GM18519 (cell line): Measurements from ENCODE around the gene ETV6.
"Not testable (repeated sequence)": the region's sequence is repeated elsewhere in the genome, so short reads cannot be mapped to it uniquely, and the experiment has no call there.

Source experiments
- ATAC-seq: cut with Tn5 transposase; IDR thresholded peaks from one replicate; pipeline ENCODE4 v1.9.1; 2021; ENCODE audit warnings: mild to moderate bottlenecking, moderate library complexity; ENCODE audit not compliant: unreplicated experiment, low FRiP score

The ETV6 gene

DNA sequence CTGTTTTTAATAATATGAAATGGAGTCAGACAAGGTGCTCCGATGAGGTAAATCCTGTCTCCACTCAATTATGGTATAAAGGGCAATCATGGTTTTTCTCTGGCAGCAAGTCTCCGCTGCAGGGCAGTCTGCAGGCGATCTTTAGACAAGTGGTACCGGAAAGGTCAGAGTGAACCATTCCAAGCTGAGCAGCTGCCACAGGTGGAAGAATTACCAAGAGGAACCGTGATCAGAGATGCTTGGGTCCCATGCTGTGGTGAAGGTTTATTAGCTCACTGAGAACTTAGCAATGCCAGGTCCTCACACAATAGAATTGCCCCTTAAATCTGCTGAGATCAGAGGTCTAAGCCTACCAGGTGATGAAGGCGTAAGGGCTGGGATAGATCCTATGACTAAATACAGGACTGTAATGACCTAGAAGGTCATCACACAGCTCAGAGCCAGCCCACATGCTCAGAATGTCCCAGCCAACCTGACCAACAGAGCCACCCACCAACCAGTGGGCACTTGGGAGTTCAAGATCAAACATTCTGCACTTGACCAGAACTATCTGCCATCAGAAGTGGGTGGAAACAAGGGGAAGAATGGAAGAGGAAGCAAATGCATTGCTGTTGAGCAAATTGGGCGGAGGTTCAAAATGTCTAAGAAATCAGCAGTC, 246.1 kb downstream of the ETV6 start:
- ATAC-seq: no peak

DNA sequence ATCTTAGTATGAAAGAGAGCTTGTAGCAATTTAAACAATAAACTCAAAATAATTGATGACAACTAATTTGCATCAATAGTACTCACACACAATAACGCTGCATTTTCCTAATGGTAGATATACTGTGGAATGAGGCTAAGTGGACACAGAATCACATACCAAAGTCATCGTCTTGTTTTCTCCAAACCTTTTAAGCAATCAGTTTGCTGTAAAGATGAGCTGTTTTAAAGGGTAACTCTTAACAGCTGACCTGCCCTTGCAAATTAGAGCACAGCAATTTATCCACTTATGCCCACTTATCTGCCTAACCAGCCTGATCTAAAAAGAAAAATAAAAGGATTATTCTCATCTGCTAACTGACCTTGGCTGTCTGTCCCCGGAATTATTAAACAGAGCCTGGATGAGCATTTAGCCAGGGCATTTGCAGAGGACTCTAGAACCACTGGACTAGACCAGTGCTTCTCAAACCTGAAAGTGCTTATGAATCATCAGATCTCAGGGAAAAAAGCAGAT, 247.0 kb downstream of the ETV6 start:
- no peak for ATAC-seq

DNA sequence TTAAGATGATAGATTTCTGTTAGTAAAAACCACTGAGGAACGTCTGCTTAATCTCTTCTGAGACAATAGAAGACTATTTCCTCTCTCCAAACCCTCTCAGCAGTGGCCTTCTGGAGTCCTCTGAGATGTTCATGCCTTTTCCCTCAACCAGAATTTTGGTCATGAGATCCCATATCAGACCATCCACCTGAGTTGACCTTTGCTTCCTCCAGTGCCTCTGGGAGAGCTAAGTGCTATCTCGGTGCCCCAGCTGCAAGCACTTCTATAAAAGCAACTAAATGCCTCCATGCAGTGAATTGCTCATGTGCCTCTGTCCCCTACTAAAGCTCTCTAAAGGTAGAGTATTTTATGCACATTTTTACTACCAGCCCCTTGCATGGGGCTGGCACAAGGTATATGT, 248.4 kb downstream of the ETV6 start:
- no peak for ATAC-seq

DNA sequence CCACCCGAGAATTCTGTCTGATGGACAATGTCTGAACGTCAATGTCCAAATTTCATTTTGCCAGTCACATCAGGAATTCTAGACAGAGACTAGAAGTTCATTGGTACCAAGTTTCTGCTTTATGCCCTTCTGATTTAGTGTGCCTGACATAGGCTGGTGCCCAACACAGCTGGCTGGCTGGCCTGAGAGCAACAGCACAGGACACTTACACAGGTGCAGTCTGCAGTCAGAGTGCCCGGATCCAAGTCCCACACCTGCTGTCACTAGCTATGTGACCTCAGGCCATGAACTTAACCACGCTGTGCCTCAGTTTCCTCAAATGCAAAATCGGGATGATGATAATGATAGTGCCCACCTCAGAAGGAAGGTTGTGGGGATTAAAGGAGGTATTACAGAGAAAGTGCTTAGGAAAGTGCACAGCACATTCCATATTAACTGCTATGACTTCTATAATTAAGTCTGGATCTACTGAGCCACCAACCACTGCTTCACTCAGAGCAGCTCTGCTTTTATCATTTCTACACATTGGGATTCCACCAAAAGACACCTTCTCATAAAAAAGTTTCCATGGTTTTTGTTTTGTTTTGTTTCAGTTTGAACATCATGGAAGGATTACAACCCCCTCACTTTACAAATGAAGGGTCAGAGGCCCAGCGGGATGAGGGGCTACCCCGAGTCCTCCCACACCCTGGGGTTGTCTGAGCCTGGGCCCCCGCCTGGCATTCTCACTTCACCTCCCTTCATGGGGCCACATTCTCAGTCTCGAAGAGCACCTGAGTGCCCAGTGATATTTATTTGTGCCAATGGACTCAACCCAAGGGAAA, 252.4 kb downstream of the ETV6 start:
- no peak for ATAC-seq

DNA sequence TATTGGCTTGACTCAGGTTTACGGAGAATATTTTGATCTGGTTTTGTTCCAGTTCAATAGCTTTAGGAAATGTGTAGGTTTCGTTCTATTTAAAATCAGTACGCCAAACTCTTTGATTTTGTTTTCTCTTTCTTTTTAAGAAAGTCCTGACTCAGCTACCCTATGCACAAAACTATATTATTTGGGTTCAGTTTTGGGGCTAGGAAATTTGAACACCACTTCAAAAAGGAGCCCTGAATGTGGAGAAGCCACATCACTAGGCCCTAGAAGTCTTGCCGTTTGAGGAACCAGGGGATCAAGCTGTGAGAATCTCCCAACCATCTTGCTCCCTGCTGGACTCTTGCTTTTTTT, 253.0 kb downstream of the ETV6 start:
- ATAC-seq: no peak

DNA sequence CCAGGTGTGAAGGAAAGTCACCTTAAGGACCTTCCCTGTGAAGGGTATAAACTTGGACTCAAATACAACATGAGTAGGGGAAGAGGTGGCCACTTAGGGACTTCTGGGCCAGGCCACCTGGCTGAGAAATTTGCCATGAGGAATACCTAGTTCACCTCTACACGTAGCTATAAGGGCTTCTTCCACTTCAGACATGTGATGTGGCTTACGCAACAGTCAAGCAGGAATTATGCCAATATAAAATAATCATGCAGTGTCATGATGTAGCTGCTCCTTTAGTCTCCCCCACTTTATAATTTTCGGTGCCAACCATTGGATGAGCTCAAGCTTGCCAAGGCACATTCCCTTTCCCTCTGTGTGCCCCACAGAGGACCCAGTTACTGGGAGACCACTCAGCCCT, 254.7 kb downstream of the ETV6 start:
- no peak for ATAC-seq

DNA sequence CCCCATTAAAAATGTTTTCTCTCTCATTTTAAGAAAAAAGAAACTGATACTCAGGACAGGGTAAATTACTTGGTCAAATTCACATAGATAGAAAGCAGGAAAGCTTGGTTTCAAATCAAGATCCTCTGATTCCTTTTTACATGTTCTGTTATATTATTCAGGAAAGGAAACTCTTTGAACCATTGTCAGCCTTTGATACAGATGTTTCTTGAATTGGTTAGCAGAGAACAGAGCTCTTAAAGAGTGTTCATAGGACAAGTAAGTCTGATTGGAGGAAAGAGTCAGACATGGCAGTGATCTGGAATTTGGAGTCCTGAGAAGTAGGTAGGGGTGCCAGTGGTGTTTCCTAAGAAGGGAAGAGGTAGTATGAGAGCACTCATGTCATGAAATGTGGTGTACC, 256.1 kb downstream of the ETV6 start:
- ATAC-seq: no peak

DNA sequence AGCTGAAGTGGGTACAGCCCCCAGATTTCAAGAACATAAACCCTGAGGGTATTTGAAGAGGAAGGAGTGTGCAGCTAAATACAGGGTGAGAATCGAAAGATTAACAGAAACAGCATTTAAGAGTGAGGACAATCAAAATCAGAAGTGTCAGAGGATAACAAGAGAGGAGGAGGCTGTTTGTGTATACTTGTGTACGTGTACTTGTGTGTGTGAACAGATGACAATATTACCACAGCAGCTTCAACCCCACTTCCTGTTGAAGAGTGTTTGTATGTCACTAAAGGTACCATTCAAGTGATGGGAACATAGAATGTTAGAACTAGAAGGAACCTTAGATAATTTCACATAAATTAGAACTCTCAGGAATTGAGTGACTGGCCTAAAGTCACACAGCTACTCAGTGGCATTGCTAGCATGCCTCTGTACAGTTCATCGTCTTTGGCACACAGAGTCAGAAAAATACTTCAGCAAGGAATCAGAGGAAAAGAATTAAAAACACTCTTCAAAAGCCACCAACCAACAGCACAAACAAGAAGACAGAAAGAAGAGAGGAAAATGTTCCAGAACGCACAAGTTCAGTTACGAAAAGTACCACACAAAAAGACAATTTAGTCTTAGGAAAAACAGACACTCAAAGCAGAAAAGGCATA, 256.9 kb downstream of the ETV6 start:
- ATAC-seq: no peak

DNA sequence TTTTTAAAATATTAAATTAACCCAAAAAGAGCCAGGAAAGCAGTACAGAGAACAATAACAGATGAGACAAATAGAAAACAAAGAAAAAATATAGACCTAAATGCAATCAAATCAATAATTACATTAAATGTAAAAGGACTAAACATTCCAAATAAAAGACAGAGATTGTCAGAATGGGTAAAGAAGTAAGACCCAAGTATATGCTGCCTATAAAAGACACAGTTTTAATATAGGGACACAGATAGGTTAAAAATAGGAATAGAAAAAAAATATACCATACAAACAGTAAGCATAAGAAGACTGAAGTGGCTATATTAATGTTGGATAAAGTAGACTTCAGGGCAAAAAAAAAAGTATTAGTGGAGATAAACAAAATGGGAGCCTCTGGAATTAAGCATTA, 258.2 kb downstream of the ETV6 start:
- no peak for ATAC-seq

DNA sequence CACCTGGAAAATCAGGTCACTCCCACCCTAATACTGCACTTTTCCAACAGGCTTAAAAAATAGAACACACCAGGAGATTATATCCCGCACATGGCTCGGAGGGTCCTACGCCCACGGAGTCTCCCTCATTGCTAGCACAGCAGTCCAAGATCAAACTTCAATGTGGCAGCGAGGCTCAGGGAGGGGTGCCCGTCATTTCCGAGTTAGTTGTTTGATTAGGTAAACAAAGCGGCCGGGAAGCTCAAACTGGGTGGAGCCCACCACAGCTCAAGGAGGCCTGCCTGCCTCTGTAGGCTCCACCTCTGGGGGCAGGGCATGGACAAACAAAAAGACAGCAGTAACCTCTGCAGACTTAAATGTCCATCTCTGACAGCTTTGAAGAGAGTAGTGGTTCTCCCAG, 259.9 kb downstream of the ETV6 start:
- not testable (repeated sequence) for ATAC-seq

DNA sequence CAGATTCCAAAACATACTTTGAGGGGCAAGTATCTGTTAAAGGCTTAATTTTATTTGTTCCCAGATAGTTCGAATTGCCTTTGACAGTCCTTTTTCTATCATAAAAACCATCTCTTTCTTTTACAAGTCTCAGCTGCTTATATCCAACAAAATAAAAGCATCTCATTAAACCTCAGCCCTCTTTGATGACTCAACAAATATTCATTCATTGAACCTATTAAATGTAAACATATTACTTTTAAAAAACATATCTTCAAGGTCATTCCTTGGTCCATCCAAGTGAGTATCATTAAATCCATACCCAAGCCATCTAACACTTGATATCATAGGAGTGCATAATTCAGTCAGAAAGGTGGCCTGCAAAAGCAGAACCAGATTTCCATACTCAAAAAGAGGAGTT, 266.6 kb downstream of the ETV6 start:
- no peak for ATAC-seq

DNA sequence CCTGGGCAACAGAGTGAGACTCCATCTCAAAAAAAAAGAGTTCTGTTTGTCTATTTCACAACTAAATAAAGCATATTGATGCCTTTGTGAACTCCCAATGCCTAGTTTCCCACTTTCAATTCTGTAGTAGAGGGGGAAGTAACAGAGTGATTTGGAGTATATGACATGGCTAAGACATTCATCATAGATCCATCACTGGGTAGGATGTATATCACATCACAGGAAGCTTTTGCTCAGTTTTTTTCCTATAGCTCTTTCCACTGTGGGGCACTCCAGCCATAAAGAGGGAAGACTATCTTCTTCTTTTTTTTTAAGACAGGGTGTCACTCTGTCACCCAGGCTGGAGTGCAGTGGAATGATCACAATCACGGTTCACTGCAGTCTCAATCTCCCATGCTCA, 267.3 kb downstream of the ETV6 start:
- no peak for ATAC-seq

DNA sequence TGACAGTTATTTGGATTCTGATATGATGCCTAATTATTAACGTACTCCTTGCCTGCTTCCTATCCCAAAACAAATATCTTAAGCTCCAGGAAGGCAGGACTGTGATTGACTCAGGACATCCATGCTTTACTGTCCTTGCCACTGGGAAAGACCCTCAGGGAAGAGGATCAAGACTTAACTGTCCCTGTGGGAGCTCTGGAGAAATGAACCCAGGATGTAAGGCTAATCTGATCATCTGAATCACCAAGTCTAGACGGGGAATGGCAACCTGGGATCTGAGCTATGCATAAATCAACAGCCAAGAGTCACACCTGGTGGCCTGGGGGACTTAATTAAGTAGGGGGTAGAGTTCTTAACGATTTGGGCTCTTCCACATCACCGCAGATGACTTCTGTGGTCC, 268.0 kb downstream of the ETV6 start:
- no peak for ATAC-seq

DNA sequence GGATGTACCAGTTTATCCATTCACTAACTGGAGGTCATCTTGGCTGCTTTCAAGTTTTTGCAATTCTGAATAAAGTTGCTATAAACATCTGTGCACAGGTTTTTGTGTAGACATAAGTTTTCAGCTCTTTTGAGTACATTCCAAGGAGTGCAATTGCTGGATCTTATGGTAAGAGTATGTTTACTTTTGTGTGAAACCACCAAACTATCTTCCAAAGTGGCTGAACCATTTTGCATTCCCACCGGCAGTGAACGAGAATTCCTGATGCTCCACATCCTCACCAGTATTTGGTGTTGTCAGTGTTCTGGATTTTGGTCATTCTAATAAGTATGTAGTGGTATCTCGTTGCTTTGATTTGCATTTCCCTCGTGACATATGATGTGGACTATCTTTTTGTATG, 270.8 kb downstream of the ETV6 start:
- no peak for ATAC-seq

DNA sequence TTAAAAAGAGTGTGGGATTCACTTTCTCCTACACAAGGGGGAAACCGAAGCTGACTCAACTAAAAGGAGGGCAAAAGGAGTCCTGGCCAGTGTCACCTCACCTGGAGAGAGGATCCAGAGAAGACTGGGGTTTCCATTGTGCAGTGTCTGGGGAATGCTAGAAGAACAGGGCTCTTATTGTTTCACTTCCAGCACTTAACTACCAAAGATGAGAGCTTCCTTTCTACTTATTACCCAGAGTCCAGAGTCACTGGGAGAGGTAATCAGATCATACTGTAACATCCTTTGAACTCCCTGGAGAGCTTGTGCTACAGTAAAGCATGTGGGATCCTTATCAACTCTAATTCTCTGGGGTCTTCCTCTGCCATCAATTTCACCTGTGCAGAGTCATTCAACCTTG, 272.9 kb downstream of the ETV6 start:
- ATAC-seq: no peak

DNA sequence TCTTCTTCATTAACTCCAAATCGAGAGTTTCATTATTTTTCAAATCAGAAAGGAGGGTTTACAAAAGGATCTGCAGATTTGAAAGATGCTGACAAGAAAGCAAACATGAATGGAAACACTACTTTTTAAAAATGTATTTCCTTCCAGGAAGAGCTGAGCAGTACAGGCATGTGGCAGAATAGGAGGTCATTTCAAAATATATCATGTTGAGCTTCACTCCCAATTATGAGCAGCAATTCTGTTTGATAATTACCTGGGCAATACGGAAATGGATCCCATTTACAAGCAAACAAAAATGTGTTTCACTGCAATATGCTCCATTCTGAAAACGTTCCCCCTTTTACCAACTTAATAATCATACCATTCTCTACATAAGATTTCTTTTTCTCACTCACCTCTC, 273.6 kb downstream of the ETV6 start:
- ATAC-seq: no peak

DNA sequence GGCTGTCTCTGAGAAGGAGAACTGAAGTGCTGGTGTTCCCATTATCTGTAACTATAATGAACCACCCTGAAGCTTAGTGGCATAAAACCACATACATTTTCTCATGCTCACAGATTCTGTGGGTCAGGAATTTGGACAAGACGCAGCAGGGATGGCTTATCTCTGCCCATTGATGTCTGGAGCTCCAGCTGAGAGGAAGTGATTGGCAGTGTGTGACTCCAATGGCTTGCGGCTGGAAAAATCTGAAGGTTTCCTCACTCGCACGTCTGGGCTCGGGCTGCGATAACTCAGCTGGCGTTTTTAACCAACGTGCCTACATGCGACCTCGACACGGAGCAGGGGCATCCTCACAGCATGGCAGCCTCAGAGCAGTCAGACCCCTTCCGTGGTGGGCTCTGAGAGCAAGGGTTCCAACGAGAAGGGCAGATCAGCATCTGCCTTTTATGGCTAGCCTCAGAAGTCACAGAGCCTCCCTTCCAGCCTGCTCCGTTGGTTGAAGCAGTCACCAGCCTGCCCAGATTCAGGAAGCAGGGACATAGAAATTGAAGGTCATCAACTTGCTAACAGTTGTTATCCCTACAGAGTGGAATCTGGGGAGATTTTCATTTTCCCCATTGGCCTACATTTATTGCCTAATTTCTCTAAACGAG, 277.9 kb downstream of the ETV6 start:
- no peak for ATAC-seq

DNA sequence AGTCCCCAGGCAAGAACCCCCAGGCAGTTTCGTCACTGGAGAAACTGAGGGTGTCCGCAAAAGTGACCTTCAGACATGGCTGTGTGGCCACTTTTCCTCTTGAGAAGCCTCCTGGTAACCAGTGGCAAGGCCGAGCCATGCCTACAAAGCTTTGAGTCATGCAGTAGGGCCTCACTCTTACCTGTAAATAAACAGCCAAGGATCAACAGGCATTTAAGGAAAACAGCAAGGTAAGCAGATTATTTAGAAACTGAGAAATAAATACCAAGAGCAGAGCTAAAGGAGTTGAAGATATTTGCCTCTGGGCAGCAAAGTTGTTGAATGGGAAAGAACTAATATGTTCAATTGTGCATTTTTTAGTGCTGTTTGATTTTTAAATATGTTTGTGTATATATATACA, 280.2 kb downstream of the ETV6 start:
- ATAC-seq: no peak

DNA sequence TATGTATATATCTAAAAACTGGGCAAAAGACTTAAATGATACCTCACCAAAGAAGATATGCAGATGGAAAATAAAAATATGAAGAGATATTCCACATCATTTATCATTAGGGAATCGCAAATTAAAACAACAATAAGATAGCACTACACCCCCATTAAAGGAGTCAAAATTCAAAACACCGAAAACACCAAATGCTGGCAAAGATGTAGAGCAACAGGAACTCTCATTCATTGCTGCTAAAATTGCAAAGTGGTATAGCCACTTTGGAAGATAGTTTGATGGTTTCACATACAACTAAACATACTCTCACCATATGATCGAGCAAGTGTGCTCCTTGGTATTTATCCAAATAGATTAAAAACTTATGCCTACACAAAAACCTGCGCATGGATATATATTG, 289.7 kb downstream of the ETV6 start:
- ATAC-seq: no peak

DNA sequence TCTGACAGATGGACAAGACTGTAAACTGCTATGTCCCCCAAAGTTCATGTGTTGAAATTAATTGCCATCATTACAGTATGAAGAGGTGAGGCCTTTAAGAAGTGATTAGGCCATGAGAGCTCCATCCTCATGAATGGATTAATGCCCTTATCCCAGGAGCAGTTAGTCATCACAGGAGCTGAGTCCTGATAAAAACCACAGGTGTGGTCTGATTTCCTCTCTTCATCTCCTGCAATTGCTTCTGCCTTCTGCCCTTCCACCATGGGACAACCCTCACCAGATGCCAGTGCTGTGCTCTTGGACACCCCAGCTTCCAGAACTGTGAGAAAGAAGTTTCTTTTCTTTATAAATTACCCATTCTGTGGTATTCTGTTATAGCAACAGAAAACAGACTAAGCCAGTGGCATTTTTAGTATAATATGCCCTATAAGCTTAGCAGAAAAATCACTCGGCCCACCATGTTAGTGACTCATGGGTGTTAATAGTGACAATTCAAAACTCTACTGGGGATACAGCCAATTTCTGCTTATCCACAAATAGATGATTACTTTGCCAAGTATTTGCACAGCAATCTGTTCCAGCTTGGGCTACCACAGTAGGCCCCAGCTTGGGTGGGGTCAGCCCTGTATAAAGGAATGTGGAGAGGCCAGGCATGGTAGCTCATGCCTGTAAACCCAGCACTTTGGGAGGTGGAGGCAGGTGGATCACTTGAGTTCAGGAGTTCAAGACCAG, 292.3 kb downstream of the ETV6 start:
- no peak for ATAC-seq
